ENCODE data around the gene PEDS1.

The PEDS1 gene

GRCh38 chr20:50194422-50194830, 40.9 kb upstream of the PEDS1 start:
- H2AFZ ChIP-seq (ENCODE audit: low read depth, low read length): no peak overlapping the region
- H3K4me3 ChIP-seq (ENCODE audit: low read length): no peak overlapping the region
- H3K27me3 ChIP-seq (ENCODE audit: insufficient read depth, low read length): no peaks in the 10 kb centered on the region
- H3K9me3 ChIP-seq (ENCODE audit: low read length): no peaks in the 10 kb centered on the region
- H3K36me3 ChIP-seq (ENCODE audit: insufficient read depth, low read length): no peaks in the 10 kb centered on the region
- H3K4me1 ChIP-seq (ENCODE audit: insufficient read depth, low read length): peaks cover 9% of the 10 kb centered on the region

- H2AFZ ChIP-seq (ENCODE audit: low read depth, low read length): no peak overlapping the region
- H3K4me1 ChIP-seq (ENCODE audit: insufficient read depth, low read length): peaks cover 9% of the 10 kb centered on the region
- no peaks in the 10 kb centered on the region for H3K36me3 ChIP-seq (ENCODE audit: insufficient read depth, low read length)
- no peaks in the 10 kb centered on the region for H3K9me3 ChIP-seq (ENCODE audit: low read length)
- no peak overlapping the region for H3K4me3 ChIP-seq (ENCODE audit: low read length)
- no peaks in the 10 kb centered on the region for H3K27me3 ChIP-seq (ENCODE audit: insufficient read depth, low read length)
Measured at GRCh38 chr20:50193836-50194421, 40.4 kb upstream of the PEDS1 start.

- Histone ChIP-seq H3K4me3 (ENCODE audit: low read length) (peak overlapping the region; percentile 58), H3K9me3 (ENCODE audit: low read length) (no peaks in the 10 kb centered on the region), H3K36me3 (ENCODE audit: insufficient read depth, low read length) (no peaks in the 10 kb centered on the region), H3K4me1 (ENCODE audit: insufficient read depth, low read length) (peaks cover 9% of the 10 kb centered on the region), H3K27me3 (ENCODE audit: insufficient read depth, low read length) (no peaks in the 10 kb centered on the region), H2AFZ (ENCODE audit: low read depth, low read length) (no peak overlapping the region)
Measured at GRCh38 chr20:50193199-50193835, 39.8 kb upstream of the PEDS1 start.

- H3K4me1 ChIP-seq (ENCODE audit: insufficient read depth, low read length): peaks cover 9% of the 10 kb centered on the region
- no peak overlapping the region for H2AFZ ChIP-seq (ENCODE audit: low read depth, low read length)
- no peaks in the 10 kb centered on the region for H3K36me3 ChIP-seq (ENCODE audit: insufficient read depth, low read length)
- H3K4me3 ChIP-seq (ENCODE audit: low read length): peak overlapping the region; percentile 58
- no peaks in the 10 kb centered on the region for H3K9me3 ChIP-seq (ENCODE audit: low read length)
- no peaks in the 10 kb centered on the region for H3K27me3 ChIP-seq (ENCODE audit: insufficient read depth, low read length)
Measured at GRCh38 chr20:50192364-50193198, 39.1 kb upstream of the PEDS1 start.

GRCh38 chr20:50191544-50192363, 38.2 kb upstream of the PEDS1 start:
- Histone ChIP-seq H3K36me3 (ENCODE audit: insufficient read depth, low read length) (no peaks in the 10 kb centered on the region), H2AFZ (ENCODE audit: low read depth, low read length) (peak overlapping the region; percentile 73), H3K4me1 (ENCODE audit: insufficient read depth, low read length) (peaks cover 9% of the 10 kb centered on the region), H3K9me3 (ENCODE audit: low read length) (no peaks in the 10 kb centered on the region), H3K27me3 (ENCODE audit: insufficient read depth, low read length) (no peaks in the 10 kb centered on the region), H3K4me3 (ENCODE audit: low read length) (peak overlapping the region; percentile 58)

- H3K4me1 ChIP-seq (ENCODE audit: insufficient read depth, low read length): peaks cover 9% of the 10 kb centered on the region
- H2AFZ ChIP-seq (ENCODE audit: low read depth, low read length): peak overlapping the region; percentile 73
- no peaks in the 10 kb centered on the region for H3K27me3 ChIP-seq (ENCODE audit: insufficient read depth, low read length)
- H3K9me3 ChIP-seq (ENCODE audit: low read length): no peaks in the 10 kb centered on the region
- peak overlapping the region; percentile 58 for H3K4me3 ChIP-seq (ENCODE audit: low read length)
- no peaks in the 10 kb centered on the region for H3K36me3 ChIP-seq (ENCODE audit: insufficient read depth, low read length)
Measured at GRCh38 chr20:50191065-50191543, 37.6 kb upstream of the PEDS1 start.

GRCh38 chr20:50190251-50191064, 36.9 kb upstream of the PEDS1 start, which contains the start of gene CEBPB:
Gene CEBPB (plus strand): TSS chr20:50190830. CDS start chr20:50191034, 204 bp downstream.
- Histone ChIP-seq H3K9me3 (ENCODE audit: low read length) (no peaks in the 10 kb centered on the region), H3K4me3 (ENCODE audit: low read length) (peak within 1 kb of the TSS; percentile 58), H3K27me3 (ENCODE audit: insufficient read depth, low read length) (no peaks in the 10 kb centered on the region)

GRCh38 chr20:50189681-50190250, 36.2 kb upstream of the PEDS1 start:
- H2AFZ ChIP-seq (ENCODE audit: low read depth, low read length): no peak overlapping the region
- H3K9me3 ChIP-seq (ENCODE audit: low read length): no peaks in the 10 kb centered on the region
- peaks cover 9% of the 10 kb centered on the region for H3K4me1 ChIP-seq (ENCODE audit: insufficient read depth, low read length)
- H3K36me3 ChIP-seq (ENCODE audit: insufficient read depth, low read length): no peaks in the 10 kb centered on the region
- H3K4me3 ChIP-seq (ENCODE audit: low read length): peak overlapping the region; percentile 58
- H3K27me3 ChIP-seq (ENCODE audit: insufficient read depth, low read length): no peaks in the 10 kb centered on the region

More at GRCh38 chr20:50190251-50191064, 36.9 kb upstream of the PEDS1 start, which contains the start of gene CEBPB:
- peak within 1 kb of the TSS; percentile 73 for H2AFZ ChIP-seq (ENCODE audit: low read depth, low read length)
- H3K4me1 ChIP-seq (ENCODE audit: insufficient read depth, low read length): peaks cover 9% of the 10 kb centered on the region
- H3K36me3 ChIP-seq (ENCODE audit: insufficient read depth, low read length): no peaks in the 10 kb centered on the region

GRCh38 chr20:50188879-50189680, 35.6 kb upstream of the PEDS1 start:
- Histone ChIP-seq H3K27me3 (ENCODE audit: insufficient read depth, low read length) (no peaks in the 10 kb centered on the region), H3K9me3 (ENCODE audit: low read length) (no peaks in the 10 kb centered on the region), H2AFZ (ENCODE audit: low read depth, low read length) (no peak overlapping the region), H3K4me3 (ENCODE audit: low read length) (no peak overlapping the region), H3K36me3 (ENCODE audit: insufficient read depth, low read length) (no peaks in the 10 kb centered on the region), H3K4me1 (ENCODE audit: insufficient read depth, low read length) (peaks cover 9% of the 10 kb centered on the region)

- Histone ChIP-seq H3K9me3 (ENCODE audit: low read length) (no peaks in the 10 kb centered on the region), H3K4me3 (ENCODE audit: low read length) (no peak overlapping the region)
Measured at GRCh38 chr20:50188287-50188688, 34.8 kb upstream of the PEDS1 start.

GRCh38 chr20:50187403-50188051, 34.0 kb upstream of the PEDS1 start:
- no peak overlapping the region for H3K4me3 ChIP-seq (ENCODE audit: low read length)
- peaks cover 1% of the 10 kb centered on the region for H3K4me1 ChIP-seq (ENCODE audit: insufficient read depth, low read length)
- no peaks in the 10 kb centered on the region for H3K9me3 ChIP-seq (ENCODE audit: low read length)
- H3K27me3 ChIP-seq (ENCODE audit: insufficient read depth, low read length): no peaks in the 10 kb centered on the region
- no peaks in the 10 kb centered on the region for H3K36me3 ChIP-seq (ENCODE audit: insufficient read depth, low read length)
- no peak overlapping the region for H2AFZ ChIP-seq (ENCODE audit: low read depth, low read length)

More at GRCh38 chr20:50188287-50188688, 34.8 kb upstream of the PEDS1 start:
- Histone ChIP-seq H2AFZ (ENCODE audit: low read depth, low read length) (no peak overlapping the region), H3K27me3 (ENCODE audit: insufficient read depth, low read length) (no peaks in the 10 kb centered on the region), H3K36me3 (ENCODE audit: insufficient read depth, low read length) (no peaks in the 10 kb centered on the region), H3K4me1 (ENCODE audit: insufficient read depth, low read length) (peaks cover 7% of the 10 kb centered on the region)

All from neuron (in vitro differentiated cells).